ENCODE data around the gene ADAM33.

ADAM33 gene

GRCh38 chr20:3687655-3688054, 5.8 kb upstream of the ADAM33 start:
- no peak for DNase-seq (ENCODE audit: low spot score)

- DNase-seq (ENCODE audit: low spot score), result peak; percentile 62
Measured at GRCh38 chr20:3686867-3687321, 5.1 kb upstream of the ADAM33 start.

GRCh38 chr20:3686421-3686820, 4.6 kb upstream of the ADAM33 start:
- DNase-seq (ENCODE audit: low spot score), result no peak

GRCh38 chr20:3685341-3685740, 3.5 kb upstream of the ADAM33 start:
- DNase-seq (ENCODE audit: low spot score), result no peak

- DNase-seq (ENCODE audit: low spot score), result no peak
Measured at GRCh38 chr20:3681352-3681930, 369 bp downstream of the ADAM33 start.

GRCh38 chr20:3680701-3681351, 984 bp downstream of the ADAM33 start:
- DNase-seq (ENCODE audit: low spot score), result no peak

GRCh38 chr20:3679749-3680700, 1.8 kb downstream of the ADAM33 start:
- DNase-seq (ENCODE audit: low spot score), result no peak

GRCh38 chr20:3678856-3679720, 2.7 kb downstream of the ADAM33 start:
- DNase-seq (ENCODE audit: low spot score), result no peak

- no peak for DNase-seq (ENCODE audit: low spot score)
Measured at GRCh38 chr20:3678198-3678597, 3.6 kb downstream of the ADAM33 start.

- DNase-seq (ENCODE audit: low spot score), result peak; percentile 23
Measured at GRCh38 chr20:3677733-3678132, 4.1 kb downstream of the ADAM33 start.

GRCh38 chr20:3674995-3675900, 6.6 kb downstream of the ADAM33 start:
- no peak for DNase-seq (ENCODE audit: low spot score)

- no peak for DNase-seq (ENCODE audit: low spot score)
Measured at GRCh38 chr20:3674447-3674846, 7.4 kb downstream of the ADAM33 start.

GRCh38 chr20:3673221-3674070, 8.4 kb downstream of the ADAM33 start:
- DNase-seq (ENCODE audit: low spot score), result no peak

GRCh38 chr20:3672547-3673171, 9.2 kb downstream of the ADAM33 start:
- DNase-seq (ENCODE audit: low spot score), result no peak

- no peak for DNase-seq (ENCODE audit: low spot score)
Measured at GRCh38 chr20:3671986-3672546, 9.7 kb downstream of the ADAM33 start.

- no peak for DNase-seq (ENCODE audit: low spot score)
Measured at GRCh38 chr20:3670945-3671344, 10.9 kb downstream of the ADAM33 start.

GRCh38 chr20:3670511-3670910, 11.3 kb downstream of the ADAM33 start:
- no peak for DNase-seq (ENCODE audit: low spot score)

- no peak for DNase-seq (ENCODE audit: low spot score)
Measured at GRCh38 chr20:3669710-3670367, 12.0 kb downstream of the ADAM33 start.
